Measurements from ENCODE around the gene EYS. TPM values are rescaled to one million over a fixed set of nuclear protein-coding genes. Genes with fewer than 3 reads are reported as not detected.
A peak's percentile ranks its signal among the peaks of the same experiment; 100 is the strongest.

The EYS gene
- total and polyA plus RNA-seq, 2 of the 13 experiments (the other 11 are each of a cell fraction or from before 2014, with no cell fraction given) = 0.04 to 0.07 TPM

DNA sequence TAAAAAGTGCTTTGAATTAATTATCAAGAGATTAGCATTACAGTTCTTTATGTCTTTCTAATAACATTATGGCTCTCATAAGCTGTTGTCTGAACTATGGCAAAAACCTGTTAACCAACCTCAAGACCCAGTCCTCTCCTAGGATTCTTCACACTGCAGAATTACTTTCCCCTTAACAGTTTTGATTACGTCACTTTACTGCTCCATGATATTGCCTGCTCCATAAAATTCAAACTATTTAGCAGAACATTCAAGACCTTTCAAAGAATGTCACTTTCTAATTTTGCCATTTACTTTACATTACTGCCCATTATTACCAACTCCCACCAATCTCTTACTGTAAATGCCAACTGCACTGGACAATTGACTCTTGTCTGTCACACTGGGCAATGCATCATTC, 1227.9 kb downstream of the EYS start:
- H4K20me1 ChIP-seq (ENCODE audit: insufficient read depth, low read length) = no peaks in the 10 kb centered on the region
- ATAC-seq (no peak), DNase-seq (ENCODE audit: low spot score) (no peak), FAIRE-seq (no peak)
- in situ Hi-C loops (cut with HindIII; ENCODE audit: extremely low pct_ligation_motif_present, low pct_unique_long_range_greater_than_20kb) = no loop called here
- no peaks in the 10 kb centered on the region for H3K79me2 ChIP-seq (ENCODE audit: insufficient read depth, low read length)
- H3K4me2 ChIP-seq (ENCODE audit: low read depth, low read length) = no peak overlapping the region
- BruUV-seq (replicated peaks) = no TSS peak
- no peak overlapping the region for H3K9ac ChIP-seq (ENCODE audit: insufficient read depth, low read depth, low read length)
- ChIA-PET CTCF (ENCODE audit: low intra/inter-chr PET ratio, low total read pairs) (no interaction called here), POLR2A (no interaction called here)
- intact Hi-C loops (cut with micrococcal nuclease; ENCODE audit: unreplicated experiment) = no loop called here
- no peaks in the 10 kb centered on the region for H3K27me3 ChIP-seq (ENCODE audit: control insufficient read depth in 1 of 2, insufficient read depth in 2 of 2, low read length in 2 of 2)
- 42% methylated on average over 1 of the region's 1 CpG for WGBS (ENCODE audit: low lambda C conversion rate)
- H2AFZ ChIP-seq (ENCODE audit: low read length) = no peak overlapping the region
- H3K4me1 ChIP-seq (ENCODE audit: insufficient read depth, low read length) = no peaks in the 10 kb centered on the region
- H3K27ac ChIP-seq (ENCODE audit: extremely low read length, insufficient read depth, low read length) = no peak overlapping the region
- no peaks in the 10 kb centered on the region for H3K9me3 ChIP-seq (ENCODE audit: low read length)
- TF ChIP-seq CREB1 (IDR thresholded peaks at IDR 0.05) = peak; percentile 78
- no peak for TF ChIP-seq CREB1 (CRISPR knock-in tag; IDR thresholded peaks at IDR 0.05)
- TF ChIP-seq, protein P1, sequence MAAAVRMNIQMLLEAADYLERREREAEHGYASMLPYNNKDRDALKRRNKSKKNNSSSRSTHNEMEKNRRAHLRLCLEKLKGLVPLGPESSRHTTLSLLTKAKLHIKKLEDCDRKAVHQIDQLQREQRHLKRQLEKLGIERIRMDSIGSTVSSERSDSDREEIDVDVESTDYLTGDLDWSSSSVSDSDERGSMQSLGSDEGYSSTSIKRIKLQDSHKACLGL (CRISPR knock-in tag; IDR thresholded peaks at IDR 0.05) = no peak
- TF ChIP-seq ATF7 (IDR thresholded peaks at IDR 0.05) = peak; percentile 94
- no peak for TF ChIP-seq ATF7 (CRISPR knock-in tag; IDR thresholded peaks at IDR 0.05)
- TF ChIP-seq MTA1 (CRISPR knock-in tag; IDR thresholded peaks at IDR 0.05; ENCODE audit: borderline replicate concordance) = no peak
- TF ChIP-seq SP1 (IDR thresholded peaks at IDR 0.05) = no peak
- TF ChIP-seq SP1 (CRISPR knock-in tag; IDR thresholded peaks at IDR 0.05) = no peak
- no peaks in the 10 kb centered on the region for H3K36me3 ChIP-seq (replicated peaks in 1 of 2; ENCODE audit: control insufficient read depth in 1 of 2, insufficient read depth in 2 of 2, low read length in 2 of 2)
- H3K4me3 ChIP-seq (replicated peaks in 1 of 3; ENCODE audit: insufficient read depth in 1 of 3, low read depth in 2 of 3, low read length in 3 of 3) = no peak overlapping the region

DNA sequence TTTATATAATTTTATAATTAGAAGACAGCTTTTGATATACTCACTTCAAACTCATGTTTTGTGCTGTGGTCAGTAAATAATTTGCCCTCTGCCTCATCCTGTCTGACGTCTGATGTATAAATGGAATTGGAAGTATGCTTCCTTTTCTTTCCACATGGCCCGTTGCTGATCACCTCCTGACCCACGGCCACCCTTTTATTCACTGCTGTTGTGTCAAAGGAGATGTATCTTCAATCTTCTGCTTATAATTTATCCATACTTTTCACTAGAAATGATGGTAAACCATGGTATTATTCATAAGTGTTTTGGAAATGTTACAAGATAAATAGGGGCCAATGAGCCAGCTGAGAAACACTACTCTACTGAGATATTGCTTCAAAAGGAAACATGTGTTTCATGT, 1229.6 kb downstream of the EYS start:
- H3K79me2 ChIP-seq (ENCODE audit: insufficient read depth, low read length) = no peaks in the 10 kb centered on the region
- DNase-seq (ENCODE audit: low spot score) = no peak
- no peak overlapping the region for H2AFZ ChIP-seq (ENCODE audit: low read length)
- ATAC-seq = no peak
- H3K4me1 ChIP-seq (ENCODE audit: insufficient read depth, low read length) = no peaks in the 10 kb centered on the region
- no peak overlapping the region for H3K9ac ChIP-seq (ENCODE audit: insufficient read depth, low read depth, low read length)
- ChIA-PET CTCF (ENCODE audit: low intra/inter-chr PET ratio, low total read pairs) (no interaction called here), POLR2A (no interaction called here)
- H3K9me3 ChIP-seq (ENCODE audit: low read length) = no peaks in the 10 kb centered on the region
- H3K27ac ChIP-seq (ENCODE audit: extremely low read length, insufficient read depth, low read length) = no peak overlapping the region
- no peaks in the 10 kb centered on the region for H3K36me3 ChIP-seq (replicated peaks in 1 of 2; ENCODE audit: control insufficient read depth in 1 of 2, insufficient read depth in 2 of 2, low read length in 2 of 2)
- 4% methylated on average over 3 of the region's 3 CpGs for WGBS (ENCODE audit: low lambda C conversion rate)
- intact Hi-C loops (cut with micrococcal nuclease; ENCODE audit: unreplicated experiment) (no loop called here), in situ Hi-C loops (cut with HindIII; ENCODE audit: extremely low pct_ligation_motif_present, low pct_unique_long_range_greater_than_20kb) (no loop called here)
- TF ChIP-seq ESRRA (CRISPR knock-in tag; IDR thresholded peaks at IDR 0.05; ENCODE audit: low read depth) (no peak), ZSCAN29 (CRISPR knock-in tag; conservative IDR thresholded peaks at IDR 0.05) (no peak), ZNF350 (CRISPR knock-in tag; IDR thresholded peaks at IDR 0.05; ENCODE audit: borderline replicate concordance, low read depth) (no peak), NFKBIZ (CRISPR knock-in tag; IDR thresholded peaks at IDR 0.05) (no peak), STAG1 (CRISPR knock-in tag; IDR thresholded peaks at IDR 0.05) (no peak), RBM22 (optimal IDR thresholded peaks at IDR 0.05; ENCODE audit: low read length) (no peak), ZNF761 (CRISPR knock-in tag; conservative IDR thresholded peaks at IDR 0.05) (no peak)
- BruUV-seq (replicated peaks) = no TSS peak
- no peak for FAIRE-seq
- H3K4me3 ChIP-seq (replicated peaks in 1 of 3; ENCODE audit: insufficient read depth in 1 of 3, low read depth in 2 of 3, low read length in 3 of 3) = no peak overlapping the region
- no peaks in the 10 kb centered on the region for H3K27me3 ChIP-seq (ENCODE audit: control insufficient read depth in 1 of 2, insufficient read depth in 2 of 2, low read length in 2 of 2)
- H4K20me1 ChIP-seq (ENCODE audit: insufficient read depth, low read length) = no peaks in the 10 kb centered on the region
- no peak overlapping the region for H3K4me2 ChIP-seq (ENCODE audit: low read depth, low read length)

Measured in HepG2 (cell line).